GM21786 (cell line): ENCODE results near the gene OTOL1.

ENCODE experiments used
- ATAC-seq: cut with Tn5 transposase; IDR thresholded peaks from one replicate; pipeline ENCODE4 v1.9.1; 2021; ENCODE audit not compliant: unreplicated experiment

OTOL1 gene

DNA sequence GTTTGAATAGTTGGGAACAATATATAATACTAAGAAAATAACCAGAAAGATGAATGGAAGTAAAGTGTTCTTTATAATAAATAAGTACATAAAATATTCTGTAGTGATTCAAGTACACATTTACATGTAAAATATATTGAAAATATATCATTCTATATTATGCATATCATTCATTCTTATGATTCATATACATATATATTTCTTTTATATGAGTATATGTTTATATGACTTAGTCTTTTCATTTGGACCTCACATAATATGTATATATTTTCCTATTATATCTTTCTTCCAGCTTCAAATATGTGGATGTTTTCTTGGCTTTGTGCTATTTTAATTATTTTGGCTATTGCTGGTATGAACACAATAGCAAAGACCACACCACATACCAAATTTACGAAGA is at the start of gene OTOL1:
Gene OTOL1 (plus strand): TSS at position 301 of the 400 bp plus-strand sequence. CDS start 0 bp downstream, at position 301.
- ATAC-seq = no peak

DNA sequence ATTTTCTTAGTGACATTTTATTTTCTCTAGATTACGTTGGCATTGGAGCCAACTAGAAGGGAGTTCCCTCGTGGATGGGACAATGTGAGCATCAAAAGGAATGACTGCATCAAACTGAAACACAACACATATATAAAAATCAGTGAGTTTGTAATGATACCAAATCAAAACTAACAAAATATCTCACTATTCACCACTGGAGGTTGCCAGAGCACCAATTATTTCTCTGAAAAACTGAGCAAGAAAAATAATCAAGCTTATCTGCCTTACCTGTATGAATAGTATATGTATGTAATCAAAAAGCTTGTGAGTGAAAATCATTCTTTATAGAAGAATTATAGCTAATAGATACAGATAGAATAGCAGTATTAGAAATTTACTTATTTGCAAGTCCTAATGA is 46.8 kb upstream of the OTOL1 start:
- no peak for ATAC-seq

DNA sequence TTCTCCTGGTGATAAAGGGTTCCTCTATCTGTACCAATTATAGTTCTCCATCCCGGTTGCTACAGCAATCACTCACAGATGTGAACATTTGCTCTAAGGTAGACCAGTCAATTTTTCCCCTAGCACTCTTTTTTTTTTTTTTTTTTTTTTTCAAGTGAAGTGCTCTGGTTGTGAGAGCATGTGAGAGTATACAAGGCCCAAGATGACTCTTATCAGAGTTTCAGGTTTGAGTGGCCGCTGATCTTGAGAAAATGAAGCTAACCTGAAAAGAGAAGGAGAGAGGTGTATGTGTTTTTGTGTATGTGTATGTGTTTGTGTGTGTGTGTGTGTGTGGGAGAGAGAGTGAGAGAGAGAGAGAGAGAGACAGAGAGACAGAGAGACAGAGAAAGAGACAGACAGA is 44.4 kb upstream of the OTOL1 start:
- ATAC-seq = no peak

DNA sequence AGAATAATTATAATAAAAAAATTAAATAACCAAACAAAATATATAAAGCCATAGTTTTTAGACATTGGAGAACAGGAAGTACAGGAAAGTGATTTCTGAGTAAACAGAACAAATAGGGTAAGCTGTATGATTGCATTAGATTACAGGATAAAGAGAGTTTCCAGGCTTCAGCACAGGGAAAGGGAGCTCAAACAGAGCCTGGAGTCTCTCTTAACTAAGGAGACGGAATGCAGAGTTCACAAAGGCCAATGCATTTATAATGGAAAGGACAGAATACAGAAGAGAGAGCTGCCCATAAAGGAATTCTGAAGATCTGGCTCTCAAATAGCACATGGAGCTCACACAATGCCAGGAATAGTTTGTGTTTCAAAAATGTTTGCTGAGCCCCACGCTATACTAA is 42.0 kb upstream of the OTOL1 start:
- ATAC-seq = no peak

DNA sequence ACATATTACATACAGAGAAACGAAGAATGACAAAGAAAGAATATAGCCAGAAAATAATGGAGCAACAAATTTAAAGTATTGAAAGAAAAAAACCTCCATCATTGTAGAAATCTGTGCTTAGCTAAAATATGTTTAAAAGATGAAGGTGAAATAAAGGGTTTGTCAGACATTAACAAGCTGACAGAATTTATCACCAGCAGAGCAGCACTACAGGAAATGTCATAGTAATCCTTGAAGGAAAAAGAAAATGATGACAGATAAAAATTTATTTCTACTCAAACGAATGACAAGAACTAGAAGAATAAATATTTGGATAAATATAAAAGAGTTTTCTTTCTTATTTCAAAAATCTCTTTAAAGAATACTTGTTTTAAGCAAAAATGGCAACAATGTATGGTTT is 40.6 kb upstream of the OTOL1 start:
- ATAC-seq = no peak

DNA sequence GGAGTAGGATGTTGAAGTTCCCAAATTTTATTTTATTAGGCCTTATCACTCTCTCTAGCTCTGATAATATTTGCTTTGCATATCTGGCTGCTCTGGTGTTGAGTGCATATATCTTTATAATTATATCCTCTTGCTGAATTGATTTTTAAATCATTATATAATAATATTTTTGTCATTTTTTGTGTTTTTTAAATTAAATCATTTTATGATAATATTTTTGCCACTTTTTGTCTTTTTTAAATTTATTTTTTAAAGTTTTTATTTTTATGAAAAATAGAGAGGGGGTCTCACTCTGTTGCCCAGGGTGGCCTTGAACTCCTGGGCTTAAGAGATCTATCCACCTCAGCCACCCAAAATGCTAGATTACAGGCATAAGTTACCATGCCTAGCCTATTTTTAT is 34.5 kb upstream of the OTOL1 start:
- no peak for ATAC-seq

DNA sequence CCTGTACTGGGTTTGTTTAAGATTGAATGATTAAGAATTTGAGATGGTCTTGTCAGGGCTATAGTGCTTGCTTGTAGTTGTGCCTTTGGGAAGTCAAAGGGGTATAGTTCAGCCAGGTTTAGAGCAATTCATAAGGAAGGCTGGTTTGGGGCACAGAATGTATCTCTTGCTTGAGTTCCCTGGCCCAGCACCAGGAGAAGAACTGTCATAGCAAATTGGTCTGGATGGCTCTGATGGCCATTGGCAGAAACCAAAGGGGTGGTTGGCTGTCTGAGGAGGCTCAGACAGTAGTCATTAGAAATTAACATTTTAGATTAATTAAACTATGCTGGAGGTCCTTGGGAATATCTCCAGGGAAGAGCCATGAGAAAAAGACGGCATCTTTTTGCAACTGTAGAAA is 25.4 kb upstream of the OTOL1 start:
- no peak for ATAC-seq

DNA sequence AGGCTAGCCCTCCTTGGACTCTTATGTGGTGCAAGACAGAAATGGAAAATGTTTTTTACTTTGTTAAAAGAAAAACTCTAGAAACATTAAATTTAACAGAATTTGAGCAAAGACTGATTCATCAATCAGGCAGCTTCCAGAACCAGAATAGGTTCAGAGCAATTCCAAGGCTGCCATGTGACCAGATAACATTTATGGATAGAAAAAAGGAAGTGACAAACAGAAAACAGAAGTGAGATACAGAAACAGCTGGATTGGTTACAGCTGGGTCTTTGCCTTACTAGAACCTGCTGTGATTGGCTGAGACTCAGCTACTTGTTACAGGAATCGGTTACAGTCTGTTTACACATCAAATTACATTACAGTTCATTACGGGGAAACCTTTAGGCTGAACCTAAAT is 22.5 kb upstream of the OTOL1 start:
- ATAC-seq = no peak

DNA sequence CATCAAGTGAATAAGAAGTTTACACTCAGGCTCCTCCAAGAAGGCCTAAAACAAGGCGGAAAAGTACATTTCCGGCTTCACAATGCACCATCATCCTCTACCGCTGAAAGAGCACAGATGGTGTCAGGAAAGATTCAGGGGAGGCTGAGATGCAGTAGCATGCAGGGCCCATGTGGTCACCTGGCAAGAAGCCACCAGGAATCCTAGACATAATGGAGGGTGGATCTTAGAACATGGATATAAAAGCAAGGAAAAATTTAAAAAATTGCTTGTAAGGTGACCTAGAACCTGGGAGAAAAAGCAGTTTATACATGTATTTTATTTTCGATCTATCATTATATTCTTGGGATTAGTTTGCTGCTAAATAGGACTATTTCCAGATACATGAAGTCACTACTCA is 21.9 kb upstream of the OTOL1 start:
- ATAC-seq = no peak

DNA sequence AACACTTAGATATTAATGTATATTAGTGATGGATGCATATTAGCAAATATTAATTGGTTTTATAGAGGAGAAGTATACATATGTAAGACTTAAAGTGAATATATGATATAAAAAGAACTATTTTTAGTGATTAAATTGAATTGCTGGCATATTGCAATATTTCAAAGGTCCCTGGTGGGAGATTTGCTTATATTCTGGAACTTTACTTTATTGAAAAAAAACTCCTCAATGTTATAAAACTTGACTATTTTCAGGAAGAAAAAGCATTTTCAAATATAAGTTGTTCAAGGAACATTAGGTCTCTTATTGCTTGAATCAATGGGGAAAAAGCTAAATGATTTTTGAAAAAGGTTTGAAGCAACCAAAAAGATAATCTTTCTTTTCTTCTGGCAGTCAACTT is 21.4 kb upstream of the OTOL1 start:
- no peak for ATAC-seq

DNA sequence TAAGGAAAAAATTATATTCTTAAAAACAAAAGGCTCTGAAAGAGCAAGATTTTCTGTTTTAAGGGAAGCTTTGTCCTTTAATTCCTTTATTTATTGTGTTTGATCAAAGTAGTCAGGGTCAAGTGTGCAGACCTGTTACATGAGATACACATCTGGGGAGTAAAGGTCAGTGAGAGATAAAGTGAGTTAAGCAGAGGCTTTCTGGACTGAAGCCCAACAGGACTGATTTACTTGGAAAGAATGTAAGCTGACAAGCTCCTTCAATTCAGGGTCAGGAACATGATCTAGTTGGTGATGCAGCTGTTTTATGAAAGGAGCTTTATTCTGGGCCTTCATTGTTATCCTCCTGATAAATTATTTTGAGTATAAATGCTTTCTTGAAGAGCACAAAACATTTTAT is 20.7 kb upstream of the OTOL1 start:
- ATAC-seq = no peak

DNA sequence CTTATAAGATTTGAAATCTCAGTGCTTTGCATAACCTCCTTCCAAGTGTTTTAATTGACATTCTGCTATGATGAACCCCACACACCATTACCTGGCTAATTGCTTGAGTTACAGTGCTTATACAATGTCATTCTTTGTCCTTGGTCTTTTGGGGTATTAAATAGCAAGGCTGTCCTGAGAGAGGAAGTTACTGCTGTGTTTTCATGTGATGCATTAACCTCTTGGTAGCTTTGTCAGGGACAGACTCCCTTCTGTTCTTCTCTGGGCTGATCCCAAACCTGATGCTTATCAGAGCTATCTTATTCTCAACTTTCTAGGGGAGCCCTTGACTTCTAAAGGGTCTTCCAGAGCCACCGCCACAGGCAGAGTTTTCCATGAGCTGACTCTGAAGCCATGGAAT is 12.4 kb upstream of the OTOL1 start:
- no peak for ATAC-seq

DNA sequence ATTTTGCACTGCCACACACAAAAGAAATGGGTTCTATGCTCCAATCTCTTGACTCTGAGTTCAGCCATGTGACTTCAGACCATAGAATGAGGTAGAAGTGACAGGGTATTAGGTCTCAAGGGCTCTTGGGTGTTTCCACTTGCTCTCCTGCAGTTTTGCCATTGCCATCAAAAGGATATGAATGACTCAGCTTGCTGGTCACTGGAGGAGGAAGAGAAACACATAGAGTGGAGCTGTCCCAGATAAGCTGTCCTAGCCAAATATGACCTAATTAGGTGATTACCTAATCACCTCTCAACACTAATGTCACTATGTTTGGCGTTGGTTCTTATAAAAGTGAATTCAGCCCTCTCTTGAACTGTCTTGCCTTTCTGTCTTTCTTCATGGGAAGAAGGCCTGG is 8.3 kb upstream of the OTOL1 start:
- peak; percentile 41 for ATAC-seq

DNA sequence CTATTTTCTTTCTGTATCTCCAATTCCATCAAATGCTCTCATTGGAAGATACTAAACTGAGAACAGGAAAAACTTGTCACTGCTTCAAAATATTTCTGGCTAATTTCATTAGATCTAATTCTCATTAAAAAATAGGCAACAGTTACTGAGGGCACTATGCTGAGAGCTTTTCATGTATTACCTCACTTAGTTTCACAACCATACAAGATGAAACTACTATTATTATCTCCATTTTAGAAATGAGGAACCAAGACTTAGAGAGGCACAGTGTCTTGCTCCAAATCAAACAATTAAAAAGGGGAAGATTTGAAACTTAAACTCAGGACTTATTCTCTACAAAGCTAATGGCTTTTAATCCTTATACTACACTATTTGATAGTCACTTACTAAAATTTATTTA is 7.2 kb upstream of the OTOL1 start:
- ATAC-seq = peak; percentile 98

DNA sequence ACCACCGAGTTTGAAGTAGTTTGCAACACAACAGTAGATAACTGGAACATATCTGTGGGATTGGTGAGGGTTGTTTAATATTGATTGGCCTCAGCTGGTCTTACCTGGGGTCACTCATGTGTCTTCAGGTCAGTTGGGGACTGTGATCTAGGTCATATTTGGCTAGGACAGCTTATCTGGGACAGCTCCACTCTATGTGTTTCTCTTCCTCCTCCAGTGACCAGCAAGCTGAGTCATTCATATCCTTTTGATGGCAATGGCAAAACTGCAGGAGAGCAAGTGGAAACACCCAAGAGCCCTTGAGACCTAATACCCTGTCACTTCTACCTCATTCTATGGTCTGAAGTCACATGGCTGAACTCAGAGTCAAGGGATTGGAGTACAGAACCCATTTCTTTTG is 5.8 kb upstream of the OTOL1 start:
- peak; percentile 40 for ATAC-seq

DNA sequence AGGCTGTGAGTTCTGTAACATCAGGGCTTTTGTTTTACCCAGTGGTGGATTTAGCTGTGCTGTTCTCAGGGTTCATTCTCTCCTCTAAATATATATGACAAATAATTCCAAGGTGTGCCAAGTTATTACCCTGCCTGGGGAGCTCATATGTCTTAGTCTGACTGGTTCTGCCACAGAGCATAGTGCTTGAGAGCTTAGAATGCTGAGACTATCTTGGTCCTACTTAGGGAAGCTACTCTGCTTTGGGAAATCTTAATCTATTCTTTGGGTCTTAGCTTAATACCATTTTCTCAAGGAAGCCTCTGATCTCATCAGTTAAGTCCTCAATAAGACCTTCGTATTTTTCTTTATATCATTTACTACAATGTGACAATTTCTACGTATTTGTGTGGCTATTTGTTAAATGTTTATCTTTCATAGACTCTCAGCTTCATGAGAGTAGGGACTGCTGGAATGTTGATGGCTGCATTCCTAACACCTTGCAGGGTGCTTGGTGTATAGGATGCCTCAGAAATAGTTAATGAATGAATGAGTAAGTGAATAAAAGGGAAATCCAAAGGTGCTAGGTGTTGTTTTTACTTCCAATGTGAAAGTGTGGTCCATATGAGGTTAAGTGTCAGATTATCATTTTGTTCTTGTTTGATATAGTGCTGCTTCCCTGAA is 1.8 kb downstream of the OTOL1 start:
- no peak for ATAC-seq

DNA sequence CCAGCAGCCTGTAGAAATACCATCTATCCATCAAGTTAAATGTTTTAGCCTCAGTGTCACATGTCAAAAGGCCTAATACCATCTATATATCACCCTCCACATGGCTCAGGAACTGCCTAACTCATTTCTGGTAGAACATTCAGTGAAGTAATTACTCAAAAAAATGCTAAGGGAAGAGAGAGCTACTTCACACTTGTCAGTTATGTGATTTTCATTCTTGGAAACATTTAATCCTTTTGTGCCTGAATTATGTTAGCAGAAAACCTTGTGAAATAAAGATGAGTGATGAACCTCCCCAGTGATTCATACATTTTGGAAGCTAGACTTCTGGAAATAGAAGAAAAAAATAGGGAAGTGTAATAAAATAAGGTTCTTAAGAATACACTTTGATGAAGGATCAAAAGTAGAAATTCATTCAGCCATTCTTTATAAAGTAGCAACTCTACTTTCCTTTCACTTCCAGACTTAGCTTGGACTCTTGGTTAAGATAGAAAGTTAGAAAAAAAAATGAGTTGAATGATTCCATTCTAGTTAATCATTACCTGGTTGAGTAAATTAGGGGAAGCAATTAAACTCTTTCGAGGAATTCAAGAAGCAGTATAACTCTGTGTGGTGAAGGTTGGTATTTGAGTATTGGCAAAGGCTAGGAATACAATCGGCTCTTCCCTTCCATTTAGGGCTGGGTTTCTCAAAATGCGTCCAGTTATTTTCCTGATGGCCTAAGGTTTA is 3.6 kb downstream of the OTOL1 start:
- ATAC-seq = no peak

DNA sequence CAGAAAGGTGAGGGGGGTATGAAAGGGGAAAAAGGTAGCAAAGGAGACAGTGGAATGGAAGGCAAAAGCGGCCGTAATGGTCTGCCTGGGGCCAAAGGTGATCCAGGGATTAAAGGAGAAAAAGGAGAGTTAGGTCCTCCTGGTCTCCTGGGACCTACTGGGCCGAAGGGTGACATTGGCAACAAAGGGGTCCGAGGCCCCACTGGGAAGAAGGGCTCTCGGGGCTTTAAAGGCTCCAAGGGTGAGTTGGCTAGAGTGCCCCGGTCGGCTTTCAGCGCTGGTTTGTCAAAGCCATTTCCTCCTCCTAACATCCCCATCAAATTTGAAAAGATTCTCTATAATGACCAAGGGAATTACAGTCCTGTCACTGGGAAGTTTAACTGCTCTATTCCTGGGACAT is 6.7 kb downstream of the OTOL1 start:
- no peak for ATAC-seq

DNA sequence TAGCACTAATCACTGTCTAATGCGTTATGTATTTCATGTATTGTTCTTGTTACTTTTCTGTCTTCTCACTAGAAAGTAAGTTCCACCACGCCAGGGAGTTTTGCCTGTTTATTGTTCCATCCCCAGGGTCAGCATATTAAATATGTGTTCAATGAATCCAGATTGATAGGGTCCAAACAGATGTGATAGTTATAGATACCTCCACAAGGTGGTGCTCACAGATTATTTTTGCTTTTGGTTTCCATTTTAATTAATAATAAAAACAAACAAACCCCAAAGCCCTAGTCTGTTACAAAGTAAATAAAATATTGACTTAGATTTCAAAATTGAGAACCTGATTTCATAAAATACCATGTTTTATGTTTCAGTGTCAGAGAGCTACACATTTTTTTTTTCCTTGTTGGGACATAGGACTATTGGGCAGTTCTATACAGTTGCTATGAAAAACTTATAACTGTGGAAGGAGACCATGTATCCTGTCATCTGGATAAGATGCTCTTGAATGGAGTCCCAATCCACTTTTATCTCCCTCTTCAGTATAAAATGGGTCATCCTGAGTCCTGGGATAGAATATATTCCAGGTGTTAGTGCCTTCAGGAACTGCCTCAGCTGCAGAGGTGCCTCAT is 12.4 kb downstream of the OTOL1 start:
- peak; percentile 72 for ATAC-seq

DNA sequence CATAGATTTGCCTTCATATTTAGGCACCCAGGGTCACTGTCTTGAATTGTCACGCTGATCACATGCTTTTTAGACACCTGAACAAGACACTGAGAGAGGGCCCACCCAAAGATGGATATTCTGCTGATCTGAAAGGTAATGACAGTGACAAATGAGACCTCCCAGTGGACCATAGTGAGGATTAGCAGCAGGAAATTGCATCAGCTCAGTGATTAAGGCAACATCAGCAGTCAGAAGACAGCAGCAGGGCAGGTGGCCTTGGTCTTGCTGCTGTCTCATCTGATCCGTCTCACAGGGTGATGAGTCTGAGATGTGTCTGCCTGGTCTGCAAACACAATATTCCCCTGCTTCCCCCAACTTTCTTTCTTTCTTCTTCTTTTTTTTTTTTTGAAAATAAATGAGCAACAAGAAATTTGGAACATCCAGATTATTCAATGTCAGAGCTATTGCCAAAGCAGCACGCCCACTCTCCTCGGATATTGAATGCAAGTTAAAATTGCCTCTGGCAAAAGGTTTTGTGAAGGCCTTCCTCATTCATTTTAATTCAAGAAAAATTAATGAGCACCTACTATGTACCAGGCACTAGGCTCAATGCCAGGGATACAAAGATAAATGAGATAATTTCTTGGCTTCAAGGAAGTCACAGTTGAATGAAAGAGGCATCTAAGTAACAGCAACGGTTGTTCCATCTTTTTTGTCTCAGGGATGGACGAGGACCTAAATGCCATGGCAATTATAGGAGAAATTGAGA is 14.1 kb downstream of the OTOL1 start:
- ATAC-seq = no peak

DNA sequence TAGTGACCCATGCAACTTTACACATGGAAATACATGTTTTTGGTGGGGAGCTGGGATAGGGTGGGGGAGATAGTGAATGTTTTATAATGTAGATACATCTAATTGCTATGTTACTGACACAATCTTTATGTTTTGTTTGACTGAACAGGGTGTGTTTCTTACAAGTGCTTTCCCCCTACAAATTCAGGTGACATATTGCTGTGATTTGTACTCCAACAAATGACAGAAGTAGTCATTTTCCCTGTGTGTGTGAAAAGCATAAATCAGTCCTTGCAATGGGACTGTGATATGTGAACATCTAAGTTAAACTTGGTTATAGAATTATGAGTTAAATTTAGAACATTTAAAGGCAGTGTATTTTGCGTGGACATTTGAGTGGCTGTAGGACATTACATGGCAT is 27.3 kb downstream of the OTOL1 start:
- ATAC-seq = no peak

DNA sequence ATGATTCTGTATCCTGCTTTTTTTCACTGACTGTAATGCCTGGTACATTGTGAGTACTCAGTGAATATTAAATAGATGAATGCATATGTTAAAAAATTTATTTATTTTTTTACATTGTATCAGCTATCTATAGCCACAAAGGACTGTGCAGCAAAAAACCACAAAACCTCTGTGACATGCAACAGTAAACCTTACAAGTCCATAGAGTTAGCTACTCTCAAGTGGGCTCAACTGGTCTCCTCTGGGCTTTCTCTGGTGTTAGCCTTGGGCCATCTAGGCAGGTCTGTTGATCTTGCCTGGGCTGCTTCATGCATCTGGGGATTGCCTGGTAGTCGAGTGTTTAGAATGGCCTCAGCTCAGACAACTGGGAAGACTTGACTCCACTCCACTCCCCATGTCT is 35.3 kb downstream of the OTOL1 start:
- ATAC-seq = no peak
